ENCODE results near the gene FHIT. TPM values are rescaled to one million over a fixed set of nuclear protein-coding genes. Genes with fewer than 3 reads are reported as not detected.

FHIT gene
- total RNA-seq, 2 experiments from 2014 or later: 6.5 to 9.0 TPM

DNA sequence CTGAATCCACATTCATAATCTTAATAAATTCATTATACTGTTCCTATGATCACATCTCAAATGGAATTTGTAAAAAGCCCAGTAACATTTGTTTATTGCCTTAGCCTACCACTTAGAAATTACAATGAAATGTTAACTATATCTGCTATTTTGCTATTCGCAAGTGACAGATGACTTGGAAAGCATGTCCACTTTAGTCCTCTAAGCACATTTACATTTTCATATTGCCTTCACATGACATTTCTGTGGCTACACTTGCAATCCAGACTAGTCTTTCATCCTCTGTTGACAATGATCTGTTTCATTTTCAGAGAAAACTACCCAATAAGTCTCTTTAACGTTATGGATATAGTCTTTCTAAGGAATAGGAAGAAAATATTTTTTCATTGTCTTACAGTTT is 741.8 kb downstream of the FHIT start:
- Mint-ChIP-seq H3K27ac (no peak overlapping the region), H3K9me3 (ENCODE audit: low read depth) (peaks cover 3% of the 10 kb centered on the region), H3K27me3 (no peaks in the 10 kb centered on the region), H3K4me1 (no peaks in the 10 kb centered on the region), H3K36me3 (no peaks in the 10 kb centered on the region), H3K4me3 (no peak overlapping the region)
- ATAC-seq (no peak), DNase-seq (no peak)
- CTCF ChIA-PET: no interaction called here

DNA sequence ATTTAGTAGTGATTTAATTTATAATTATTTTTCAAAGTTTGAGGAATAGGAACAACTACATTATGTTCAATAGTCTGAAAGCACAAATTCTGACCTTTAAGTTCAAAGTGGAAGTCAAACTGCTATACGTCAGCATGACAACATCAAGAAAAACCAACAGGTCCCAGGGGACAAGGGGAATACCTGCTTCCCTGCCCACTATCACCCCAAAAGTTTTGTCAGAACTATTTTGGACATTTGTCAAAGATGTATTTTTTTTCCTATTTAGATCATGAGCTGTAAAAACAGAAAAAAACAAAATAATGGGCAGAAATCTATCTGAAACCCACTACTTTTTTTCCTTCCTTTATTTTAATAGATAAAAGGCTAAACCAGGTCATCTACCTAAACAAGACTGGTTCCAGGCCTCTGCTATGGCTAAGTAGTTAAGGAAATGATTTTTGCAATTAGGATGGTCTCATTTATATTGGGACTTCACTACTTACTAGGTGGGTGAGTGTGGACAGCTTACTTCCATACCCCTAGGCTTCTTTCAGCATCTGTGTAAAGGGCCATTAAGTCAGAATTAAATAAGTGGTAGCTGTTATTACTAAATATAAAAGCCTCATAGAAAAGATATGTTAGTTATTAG is 746.3 kb downstream of the FHIT start:
- Mint-ChIP-seq H3K36me3 (no peaks in the 10 kb centered on the region), H3K27me3 (no peaks in the 10 kb centered on the region), H3K4me1 (no peaks in the 10 kb centered on the region), H3K4me3 (no peak overlapping the region), H3K9me3 (ENCODE audit: low read depth) (peaks cover 5% of the 10 kb centered on the region), H3K27ac (no peak overlapping the region)
- CTCF ChIA-PET: no interaction called here
- ATAC-seq: no peak
- DNase-seq: no peak

DNA sequence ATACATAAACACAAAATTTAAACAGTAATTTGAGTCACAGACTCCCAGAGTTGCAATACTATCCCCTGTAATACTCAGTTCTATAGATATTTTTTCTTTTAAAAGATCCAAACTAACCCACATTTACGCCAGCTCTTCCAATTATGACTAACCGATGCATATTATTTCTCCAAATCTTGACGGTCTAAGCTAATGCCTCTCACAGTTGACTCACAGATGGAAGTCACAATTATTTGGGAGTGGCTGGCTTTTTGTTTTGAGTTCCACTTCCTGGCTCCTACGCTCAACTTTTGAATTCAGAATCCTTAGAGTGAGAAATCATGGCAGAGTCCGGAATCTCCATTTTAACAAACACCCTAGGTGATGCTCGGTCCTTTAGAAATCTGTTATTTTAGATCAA is 749.9 kb downstream of the FHIT start:
- H3K4me1 Mint-ChIP-seq: no peaks in the 10 kb centered on the region
- no peak overlapping the region for H3K4me3 Mint-ChIP-seq
- H3K9me3 Mint-ChIP-seq (ENCODE audit: low read depth): peaks cover 2% of the 10 kb centered on the region
- no peaks in the 10 kb centered on the region for H3K27me3 Mint-ChIP-seq
- DNase-seq (no peak), ATAC-seq (no peak)
- CTCF ChIA-PET: no interaction called here
- no peaks in the 10 kb centered on the region for H3K36me3 Mint-ChIP-seq
- H3K27ac Mint-ChIP-seq: no peak overlapping the region

DNA sequence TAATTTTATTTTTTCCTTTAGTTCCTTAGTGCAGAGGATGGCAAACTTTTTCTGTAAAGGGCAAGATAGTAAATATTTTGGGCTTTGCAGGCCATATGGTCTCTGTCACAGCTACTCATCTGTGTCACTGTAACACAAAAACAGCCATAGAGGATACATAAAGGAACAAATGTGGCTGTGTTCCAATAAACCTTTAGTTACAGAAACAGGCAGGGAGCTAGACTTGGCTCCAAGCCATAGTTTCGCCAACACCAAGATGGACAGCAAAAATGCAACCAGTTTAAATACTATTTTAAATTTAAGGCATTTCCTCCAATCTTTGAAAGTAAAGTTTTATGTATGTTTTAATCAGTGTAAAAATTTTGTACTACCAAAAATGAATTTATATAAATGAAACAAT is 753.4 kb downstream of the FHIT start:
- Mint-ChIP-seq H3K9me3 (ENCODE audit: low read depth) (peaks cover 2% of the 10 kb centered on the region), H3K4me1 (no peaks in the 10 kb centered on the region), H3K27me3 (no peaks in the 10 kb centered on the region), H3K4me3 (no peak overlapping the region), H3K27ac (no peak overlapping the region), H3K36me3 (no peaks in the 10 kb centered on the region)
- no peak for ATAC-seq
- DNase-seq: no peak
- CTCF ChIA-PET: no interaction called here

DNA sequence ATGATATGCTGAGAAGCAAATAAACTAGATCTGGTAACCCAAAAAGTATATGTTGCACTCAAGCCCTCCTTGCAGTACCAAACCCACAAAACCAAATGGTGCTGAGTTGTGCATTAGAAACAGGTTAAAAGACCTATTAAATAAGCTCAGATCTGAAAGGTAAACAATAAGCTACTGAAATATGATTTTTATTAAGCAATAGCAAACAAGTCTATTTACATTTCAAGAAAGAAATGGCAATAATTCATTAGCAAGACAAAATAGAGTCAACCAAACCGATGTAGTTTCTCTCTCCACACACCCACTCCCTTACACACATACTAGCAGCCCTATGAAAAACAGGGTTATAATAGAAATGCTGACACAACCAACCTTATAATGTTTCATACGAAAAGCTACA is 760.3 kb downstream of the FHIT start:
- peaks cover 2% of the 10 kb centered on the region for H3K9me3 Mint-ChIP-seq (ENCODE audit: low read depth)
- CTCF ChIA-PET: no interaction called here
- no peaks in the 10 kb centered on the region for H3K4me1 Mint-ChIP-seq
- ATAC-seq (no peak), DNase-seq (no peak)
- no peaks in the 10 kb centered on the region for H3K36me3 Mint-ChIP-seq
- H3K27ac Mint-ChIP-seq: no peak overlapping the region
- no peak overlapping the region for H3K4me3 Mint-ChIP-seq
- H3K27me3 Mint-ChIP-seq: no peaks in the 10 kb centered on the region

DNA sequence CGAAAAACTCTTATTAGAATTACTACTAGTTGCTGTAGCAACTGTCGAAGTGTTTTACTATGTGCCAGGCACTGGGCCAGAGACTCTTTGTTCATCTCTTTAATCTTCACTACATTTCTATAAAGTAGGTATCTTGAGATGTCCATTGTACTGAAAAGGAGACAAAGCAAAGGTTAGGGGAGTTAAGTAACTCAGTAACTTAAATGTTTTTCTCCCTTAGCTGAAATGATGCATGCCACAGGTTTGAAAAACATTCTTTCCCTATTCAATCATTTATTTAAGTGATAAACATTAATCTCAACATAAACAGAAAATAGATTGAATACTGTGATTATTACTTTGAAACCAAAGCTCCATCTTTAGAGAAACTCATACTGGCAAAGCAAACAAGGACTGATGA is 776.2 kb downstream of the FHIT start:
- H3K27me3 Mint-ChIP-seq: no peaks in the 10 kb centered on the region
- no peak overlapping the region for H3K27ac Mint-ChIP-seq
- H3K36me3 Mint-ChIP-seq: no peaks in the 10 kb centered on the region
- H3K4me1 Mint-ChIP-seq: no peaks in the 10 kb centered on the region
- DNase-seq (no peak), ATAC-seq (no peak)
- CTCF ChIA-PET: no interaction called here
- no peaks in the 10 kb centered on the region for H3K9me3 Mint-ChIP-seq (ENCODE audit: low read depth)
- H3K4me3 Mint-ChIP-seq: no peak overlapping the region

DNA sequence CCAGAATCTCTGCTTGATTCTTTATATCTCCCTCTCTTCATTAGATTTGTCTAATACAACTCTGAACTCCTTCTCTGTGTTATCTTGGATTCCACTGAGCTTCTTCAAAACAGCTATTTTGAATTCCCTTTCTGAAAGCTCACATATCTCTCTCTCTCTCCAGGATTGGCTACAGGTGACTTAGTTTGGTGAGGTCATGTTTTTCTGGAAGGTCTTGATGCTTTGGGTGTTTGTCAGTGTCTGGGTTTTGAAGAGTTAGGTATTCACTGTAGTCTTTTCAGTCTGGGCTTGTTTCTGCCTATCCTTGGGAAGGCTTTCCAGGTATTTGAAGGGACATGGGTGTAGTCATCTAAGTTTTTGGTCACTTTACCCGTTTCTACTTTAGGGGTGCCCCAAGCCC is 781.8 kb downstream of the FHIT start:
- Mint-ChIP-seq H3K4me1 (no peaks in the 10 kb centered on the region), H3K9me3 (ENCODE audit: low read depth) (peaks cover 5% of the 10 kb centered on the region)

DNA sequence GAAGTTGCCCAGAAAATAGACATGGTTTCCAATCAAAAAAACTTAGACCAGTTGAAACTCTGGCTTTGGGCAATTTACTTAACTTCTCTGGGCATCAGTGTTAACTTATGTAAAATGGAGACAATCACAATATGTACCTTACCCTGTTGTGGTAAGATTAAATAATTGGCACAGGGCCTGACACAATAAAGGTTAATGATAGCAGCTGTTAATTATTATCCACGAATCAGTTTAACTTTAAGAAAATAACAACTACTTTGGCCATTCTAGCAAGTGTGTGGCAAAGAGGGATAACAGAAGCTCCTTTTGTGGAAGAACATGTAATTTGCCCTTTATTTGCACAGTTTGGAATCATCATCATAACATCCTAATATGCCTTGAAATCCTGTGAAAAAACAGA is 787.6 kb downstream of the FHIT start:
- CTCF ChIA-PET: no interaction called here
- no peak for ATAC-seq
- Mint-ChIP-seq H3K27me3 (no peaks in the 10 kb centered on the region), H3K9me3 (ENCODE audit: low read depth) (peaks cover 3% of the 10 kb centered on the region), H3K4me1 (no peaks in the 10 kb centered on the region), H3K27ac (no peak overlapping the region), H3K36me3 (no peaks in the 10 kb centered on the region), H3K4me3 (no peak overlapping the region)
- DNase-seq: no peak

More for the DNA sequence above, 781.8 kb downstream of the FHIT start:
- CTCF ChIA-PET: no interaction called here
- DNase-seq (no peak), ATAC-seq (no peak)
- peaks cover 2% of the 10 kb centered on the region for H3K27me3 Mint-ChIP-seq
- H3K36me3 Mint-ChIP-seq: no peaks in the 10 kb centered on the region
- no peak overlapping the region for H3K4me3 Mint-ChIP-seq
- no peak overlapping the region for H3K27ac Mint-ChIP-seq

DNA sequence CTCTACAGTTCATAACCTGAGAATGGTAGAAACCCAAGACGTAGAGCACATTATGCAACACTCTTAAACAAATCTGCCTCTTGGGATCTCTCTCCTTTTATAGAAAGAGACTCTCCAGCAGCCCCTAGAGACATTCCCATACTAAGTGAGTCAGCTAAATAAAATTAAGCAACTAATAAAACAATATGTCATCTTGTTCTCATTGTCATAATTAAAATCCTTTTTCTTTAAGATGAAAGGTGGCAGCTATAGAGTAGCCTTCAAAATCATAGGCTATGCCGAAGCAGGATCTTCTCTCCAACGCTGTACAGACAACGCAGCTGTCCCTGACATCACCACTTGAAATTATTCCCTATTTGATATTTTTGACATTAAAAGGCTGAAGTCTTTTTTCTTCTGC is 790.0 kb downstream of the FHIT start:
- DNase-seq (no peak), ATAC-seq (no peak)
- peaks cover 3% of the 10 kb centered on the region for H3K27me3 Mint-ChIP-seq
- no peak overlapping the region for H3K4me3 Mint-ChIP-seq
- no peaks in the 10 kb centered on the region for H3K36me3 Mint-ChIP-seq
- no peaks in the 10 kb centered on the region for H3K4me1 Mint-ChIP-seq
- no peak overlapping the region for H3K27ac Mint-ChIP-seq
- peaks cover 6% of the 10 kb centered on the region for H3K9me3 Mint-ChIP-seq (ENCODE audit: low read depth)
- CTCF ChIA-PET: no interaction called here

DNA sequence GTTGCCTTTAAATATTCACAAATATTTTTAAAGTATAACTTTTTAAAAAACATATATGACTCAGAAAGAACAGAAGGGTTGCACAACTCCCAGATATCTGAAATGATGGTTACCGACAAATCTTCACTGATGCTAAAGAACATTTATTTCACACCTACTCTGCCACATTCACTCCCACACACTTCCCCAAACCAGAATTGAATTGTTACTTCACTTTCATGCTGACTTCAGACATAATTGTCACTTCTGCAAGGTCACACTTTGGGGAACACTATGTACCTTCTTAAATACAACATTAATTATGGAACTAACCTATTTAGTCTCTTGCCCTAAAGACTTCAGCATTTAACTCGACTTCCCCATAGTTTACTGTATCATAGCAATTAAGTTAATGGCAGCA is 795.1 kb downstream of the FHIT start:
- ATAC-seq (no peak), DNase-seq (no peak)
- Mint-ChIP-seq H3K9me3 (ENCODE audit: low read depth) (peaks cover 4% of the 10 kb centered on the region), H3K4me3 (no peak overlapping the region), H3K4me1 (no peaks in the 10 kb centered on the region), H3K27ac (no peak overlapping the region), H3K36me3 (no peaks in the 10 kb centered on the region), H3K27me3 (peaks cover 5% of the 10 kb centered on the region)
- CTCF ChIA-PET: no interaction called here

DNA sequence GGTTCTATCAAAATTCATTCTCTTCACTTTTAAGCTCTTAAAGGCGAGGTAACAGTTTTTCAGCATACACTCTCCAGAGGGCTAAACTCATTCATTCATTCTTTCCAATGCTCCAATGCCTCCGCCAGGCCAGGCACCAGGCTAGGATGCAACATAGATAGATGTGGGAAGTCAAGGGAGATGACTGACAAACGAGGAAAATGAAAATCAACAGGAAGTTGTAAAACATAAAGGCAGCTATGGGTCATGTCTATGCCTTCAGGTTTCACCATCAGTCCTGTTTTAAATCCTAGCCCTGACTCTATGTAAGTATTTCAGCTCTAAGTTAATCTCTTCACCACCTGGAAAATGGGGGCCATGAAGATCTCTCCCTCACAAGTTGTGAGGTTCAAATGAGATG is 797.9 kb downstream of the FHIT start:
- ATAC-seq (no peak), DNase-seq (no peak)
- Mint-ChIP-seq H3K27me3 (peaks cover 5% of the 10 kb centered on the region), H3K9me3 (ENCODE audit: low read depth) (peaks cover 4% of the 10 kb centered on the region), H3K27ac (no peak overlapping the region), H3K4me1 (no peaks in the 10 kb centered on the region), H3K4me3 (no peak overlapping the region), H3K36me3 (no peaks in the 10 kb centered on the region)
- CTCF ChIA-PET: no interaction called here

DNA sequence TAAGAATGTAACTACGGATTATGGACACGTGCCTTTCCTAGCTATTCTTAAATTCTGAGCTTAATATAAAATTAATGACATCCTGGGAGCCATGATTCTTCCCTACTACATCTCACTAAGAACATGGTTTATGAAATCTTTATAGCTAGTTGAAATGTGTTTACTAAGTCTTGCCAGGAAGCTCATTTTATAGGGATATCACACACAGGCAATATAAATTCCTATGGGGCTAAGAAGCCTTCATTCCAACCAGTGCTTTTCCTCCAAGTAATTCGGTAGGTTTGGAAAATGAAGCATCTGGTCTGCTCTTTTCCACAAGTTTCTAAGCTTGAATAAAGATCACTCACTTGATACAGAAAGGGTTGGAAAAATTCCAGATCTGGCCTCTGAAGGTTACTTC is 802.6 kb downstream of the FHIT start:
- DNase-seq (no peak), ATAC-seq (no peak)
- CTCF ChIA-PET: no interaction called here
- Mint-ChIP-seq H3K9me3 (ENCODE audit: low read depth) (no peaks in the 10 kb centered on the region), H3K4me1 (no peaks in the 10 kb centered on the region), H3K27ac (no peak overlapping the region), H3K27me3 (no peaks in the 10 kb centered on the region), H3K36me3 (no peaks in the 10 kb centered on the region), H3K4me3 (no peak overlapping the region)

DNA sequence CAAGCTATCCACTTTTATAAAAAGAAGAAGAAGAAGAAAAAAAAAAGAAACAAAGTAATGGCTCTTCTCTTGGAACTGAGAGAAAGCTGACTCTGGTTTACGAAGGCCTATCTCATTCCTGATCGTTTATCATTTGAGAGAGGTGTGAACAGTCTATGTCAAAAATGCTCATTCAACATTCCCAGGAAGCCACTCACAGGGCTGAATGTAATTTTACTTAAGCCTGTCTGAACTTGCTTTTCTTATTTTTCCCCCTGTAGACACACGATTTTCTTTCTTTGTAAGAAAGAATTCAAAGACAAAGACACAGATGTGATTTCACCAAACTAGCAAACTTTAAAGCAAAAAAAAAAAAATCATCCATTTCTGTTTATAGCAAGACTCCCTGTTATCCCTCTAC is 805.8 kb downstream of the FHIT start:
- Mint-ChIP-seq H3K27me3 (no peaks in the 10 kb centered on the region), H3K9me3 (ENCODE audit: low read depth) (no peaks in the 10 kb centered on the region), H3K36me3 (no peaks in the 10 kb centered on the region), H3K4me3 (no peak overlapping the region), H3K4me1 (no peaks in the 10 kb centered on the region), H3K27ac (no peak overlapping the region)
- no peak for DNase-seq
- ATAC-seq: no peak
- CTCF ChIA-PET: no interaction called here

DNA sequence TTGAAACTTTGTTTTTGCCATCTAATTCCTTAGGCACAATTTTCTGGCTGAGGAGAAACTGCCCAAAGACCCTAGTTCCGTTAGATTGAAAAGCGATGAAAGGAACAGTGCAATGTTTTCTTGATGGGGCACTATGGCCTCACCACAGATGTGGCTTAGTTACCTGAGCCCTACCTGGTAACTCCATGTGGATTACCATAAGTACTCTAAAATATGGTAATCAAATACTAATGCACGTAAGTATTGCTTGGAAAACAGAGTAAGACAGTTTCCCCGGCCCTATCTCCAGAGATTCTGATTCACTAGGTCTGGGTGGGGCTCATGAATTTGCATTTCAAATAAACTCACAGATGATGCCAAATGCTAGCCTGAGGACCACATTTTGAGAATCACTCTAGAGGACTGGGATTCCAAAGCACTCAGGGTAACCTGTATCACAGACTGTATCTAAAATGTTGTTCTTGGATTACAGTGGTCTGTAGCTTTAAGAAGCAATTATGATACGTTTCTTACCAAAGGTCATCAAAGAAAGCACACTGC is 806.3 kb downstream of the FHIT start:
- no peak for DNase-seq
- H3K4me1 Mint-ChIP-seq: no peaks in the 10 kb centered on the region
- H3K36me3 Mint-ChIP-seq: no peaks in the 10 kb centered on the region
- CTCF ChIA-PET: no interaction called here
- H3K4me3 Mint-ChIP-seq: no peak overlapping the region
- H3K27me3 Mint-ChIP-seq: no peaks in the 10 kb centered on the region
- H3K27ac Mint-ChIP-seq: no peak overlapping the region
- no peaks in the 10 kb centered on the region for H3K9me3 Mint-ChIP-seq (ENCODE audit: low read depth)
- no peak for ATAC-seq

DNA sequence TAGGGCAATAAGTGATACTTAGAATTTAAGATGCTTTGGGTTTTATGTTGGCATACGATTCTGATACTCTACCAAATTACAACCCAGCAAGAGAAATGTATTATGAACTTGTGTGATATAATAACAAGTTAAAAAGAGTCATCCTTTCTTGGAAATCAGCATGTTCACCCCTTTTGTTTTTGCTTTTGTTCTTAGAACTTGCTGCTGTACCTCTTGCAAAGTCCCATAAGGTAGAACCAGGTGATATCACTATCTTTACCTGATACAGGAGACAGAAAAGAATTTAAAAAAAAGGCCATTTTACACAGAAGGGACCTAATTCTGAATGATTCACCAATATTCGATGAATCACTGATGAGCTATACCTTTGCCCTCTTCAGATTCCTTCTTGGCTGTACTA is 810.4 kb downstream of the FHIT start:
- ATAC-seq: no peak
- Mint-ChIP-seq H3K4me1 (no peaks in the 10 kb centered on the region), H3K36me3 (no peaks in the 10 kb centered on the region), H3K9me3 (ENCODE audit: low read depth) (no peaks in the 10 kb centered on the region), H3K27me3 (no peaks in the 10 kb centered on the region), H3K27ac (no peak overlapping the region), H3K4me3 (no peak overlapping the region)
- no peak for DNase-seq
- CTCF ChIA-PET: no interaction called here
